DMS53 (cell line): ENCODE results near the gene MED12L.

Source experiments
- DNase-seq: peaks from one replicate; lab custom pipeline; 2025; lab: John Stamatoyannopoulos, UW

MED12L gene

DNA sequence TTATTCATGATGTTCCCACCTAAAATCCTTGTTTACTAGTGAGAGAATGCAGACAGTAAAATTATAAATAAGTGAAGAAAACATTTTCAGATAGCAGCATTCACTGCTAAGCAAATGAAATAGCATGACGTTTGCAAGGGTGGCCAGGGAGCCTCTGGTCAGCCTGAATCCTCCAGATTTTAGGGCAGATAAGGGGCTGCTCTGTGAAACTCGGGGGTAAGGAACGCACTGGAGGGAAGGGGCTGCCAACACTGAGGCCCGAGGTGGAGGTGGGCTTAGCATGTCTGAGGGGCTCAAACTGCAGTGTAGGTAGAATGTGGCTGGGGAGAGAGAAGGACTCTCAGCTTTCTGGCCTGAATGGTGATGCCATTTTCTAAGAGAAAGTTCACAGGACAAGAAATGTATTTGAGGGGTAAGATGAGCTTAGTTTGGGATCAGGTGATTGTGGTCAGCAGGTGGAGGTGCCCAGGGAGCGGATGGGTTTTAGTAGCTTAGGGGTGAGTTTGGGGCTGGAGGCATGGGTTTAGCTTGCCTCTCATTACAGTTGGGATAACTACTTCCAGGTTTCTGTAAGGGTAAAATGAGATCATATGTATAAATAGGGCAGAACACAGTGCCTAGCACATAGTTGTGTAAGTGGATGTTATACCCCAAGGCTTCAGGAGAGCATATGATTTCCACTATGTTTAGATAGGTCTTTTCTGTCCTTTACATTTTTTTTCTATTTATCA lies 97.0 kb downstream of the MED12L start:
- DNase-seq = no peak

DNA sequence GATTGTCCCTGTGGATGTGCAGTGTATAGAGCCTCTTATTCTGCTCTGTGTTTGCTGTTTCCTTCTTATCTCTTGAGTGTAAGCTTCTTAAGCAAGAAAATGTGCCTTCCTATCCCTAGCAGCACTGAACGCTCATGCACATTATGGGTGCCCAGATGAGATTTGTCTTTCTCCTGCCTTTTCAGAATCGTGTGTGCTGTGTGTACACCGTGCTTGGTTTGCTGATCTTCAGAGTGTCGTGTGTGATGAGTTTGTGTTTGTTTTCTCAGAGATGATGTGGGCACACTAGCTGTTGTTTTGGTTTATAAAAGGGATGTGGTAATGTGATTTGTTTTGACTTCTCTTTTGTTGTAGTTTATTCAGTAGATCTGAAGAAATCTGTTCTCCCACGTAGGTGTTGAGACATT lies 97.8 kb downstream of the MED12L start:
- DNase-seq = no peak

DNA sequence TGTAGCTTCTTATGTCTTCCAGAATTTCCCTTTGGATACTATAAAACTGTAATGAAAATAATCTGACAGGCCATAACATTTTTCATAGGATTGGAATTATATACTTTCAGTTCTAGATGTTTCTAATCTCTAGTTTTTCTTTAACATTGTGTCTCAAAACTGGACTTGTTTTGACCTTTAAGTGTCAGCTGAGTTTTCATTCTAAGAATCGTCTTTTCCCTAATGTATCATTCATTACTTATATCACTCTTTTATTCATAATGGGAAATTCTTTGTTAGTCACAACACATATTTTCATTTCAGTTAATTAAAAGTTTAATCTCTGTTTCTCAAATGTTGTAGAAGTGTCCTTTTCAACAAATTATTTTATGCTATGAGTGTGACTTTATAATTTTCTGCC lies 105.6 kb downstream of the MED12L start:
- DNase-seq = no peak

DNA sequence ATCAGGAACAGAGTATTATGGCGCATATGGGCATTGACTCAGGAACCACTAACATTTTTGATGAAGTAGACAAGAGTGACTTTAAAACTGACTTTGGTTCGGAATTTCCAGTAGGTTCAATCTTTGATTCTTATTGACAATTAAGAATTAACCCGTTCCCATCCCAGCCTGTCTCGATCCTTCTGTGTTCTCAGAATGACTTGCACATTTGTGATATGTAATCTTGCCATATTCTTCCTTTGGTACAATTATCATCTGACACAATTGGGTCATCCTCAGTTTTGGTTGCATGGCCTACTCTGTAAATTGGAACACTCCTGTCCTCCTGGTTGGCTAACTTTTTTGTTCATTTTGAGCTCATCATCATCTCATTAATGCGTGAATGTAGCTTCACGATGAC lies 107.1 kb downstream of the MED12L start:
- DNase-seq = no peak

- no peak for DNase-seq
Observed at GRCh38 chr3:151195826-151196225, 110.4 kb downstream of the MED12L start.

GRCh38 chr3:151196434-151196833 lies 111.0 kb downstream of the MED12L start:
- peak; percentile 7 for DNase-seq

- DNase-seq = no peak
Observed at GRCh38 chr3:151197228-151197627, 111.8 kb downstream of the MED12L start.

- DNase-seq = no peak
Observed at GRCh38 chr3:151197981-151198767, 112.7 kb downstream of the MED12L start.

DNA sequence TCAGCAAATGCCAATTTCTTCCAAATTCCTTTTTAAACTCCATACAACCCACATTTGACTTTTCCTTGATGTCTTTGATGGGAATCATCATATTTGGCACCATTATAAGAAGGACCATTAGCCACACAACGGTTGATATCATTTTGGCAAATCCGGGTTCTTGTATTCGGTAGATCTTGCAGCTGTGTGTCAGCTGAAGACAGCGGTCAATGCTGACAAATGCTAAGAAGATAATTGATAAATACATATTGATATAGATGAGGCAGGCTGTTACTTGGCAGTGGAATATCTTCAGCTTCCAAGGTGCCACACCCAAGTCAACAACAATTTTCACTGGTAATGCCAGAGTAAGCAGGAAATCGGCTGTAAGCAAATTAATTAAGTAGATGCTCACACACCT lies 113.4 kb downstream of the MED12L start:
- DNase-seq = no peak

GRCh38 chr3:151199554-151200438 lies 114.3 kb downstream of the MED12L start:
- DNase-seq = no peak

DNA sequence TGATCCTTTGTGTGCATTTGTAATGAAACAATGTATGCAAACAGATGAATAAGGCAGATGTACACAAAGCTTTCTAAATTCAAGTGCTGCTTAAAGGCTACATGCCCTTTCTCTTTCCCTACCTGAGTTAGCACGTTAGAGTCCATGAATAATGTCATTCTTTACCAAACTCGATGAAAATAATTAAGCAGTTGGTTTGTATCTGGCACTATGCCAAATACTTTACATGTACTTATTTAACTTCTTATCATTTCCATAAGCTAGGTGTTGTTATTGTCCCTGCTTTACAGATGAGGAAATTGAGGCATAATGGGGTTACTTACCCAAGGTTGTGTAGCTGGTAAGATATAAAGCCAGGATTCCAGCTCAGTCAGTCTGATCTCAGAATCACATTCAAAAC lies 115.1 kb downstream of the MED12L start:
- peak; percentile 1 for DNase-seq

DNA sequence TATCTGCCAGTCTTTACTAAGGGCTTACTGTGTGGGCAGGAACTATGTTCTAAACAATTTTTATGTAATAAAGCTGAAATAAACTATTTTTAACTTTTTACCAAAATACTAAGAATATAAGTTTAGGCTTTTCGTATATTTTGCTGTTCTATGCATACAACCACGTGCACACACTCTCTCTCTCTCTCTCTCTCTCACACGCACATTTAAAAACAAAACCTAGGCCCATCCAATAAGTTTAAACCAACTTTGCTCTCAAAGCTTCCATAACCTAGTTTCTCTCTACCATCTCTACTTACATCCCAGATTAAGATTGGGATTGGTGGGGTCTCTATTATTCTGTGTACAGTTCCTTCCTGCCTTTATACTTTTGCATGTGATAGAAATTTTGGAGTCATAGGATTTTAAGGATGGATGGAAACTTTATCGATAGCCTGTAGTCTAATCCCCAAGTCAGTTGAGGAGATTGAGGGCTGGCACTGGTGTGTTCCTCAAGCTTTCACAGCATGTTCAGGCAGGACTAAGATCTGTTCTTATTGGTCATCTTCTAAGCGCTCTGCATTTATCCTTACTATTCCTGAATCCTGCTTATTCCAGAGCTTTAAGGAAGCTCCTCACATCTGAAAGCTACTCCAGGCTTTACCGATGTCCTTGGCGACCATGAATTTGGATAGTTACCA lies 115.7 kb downstream of the MED12L start:
- no peak for DNase-seq

DNA sequence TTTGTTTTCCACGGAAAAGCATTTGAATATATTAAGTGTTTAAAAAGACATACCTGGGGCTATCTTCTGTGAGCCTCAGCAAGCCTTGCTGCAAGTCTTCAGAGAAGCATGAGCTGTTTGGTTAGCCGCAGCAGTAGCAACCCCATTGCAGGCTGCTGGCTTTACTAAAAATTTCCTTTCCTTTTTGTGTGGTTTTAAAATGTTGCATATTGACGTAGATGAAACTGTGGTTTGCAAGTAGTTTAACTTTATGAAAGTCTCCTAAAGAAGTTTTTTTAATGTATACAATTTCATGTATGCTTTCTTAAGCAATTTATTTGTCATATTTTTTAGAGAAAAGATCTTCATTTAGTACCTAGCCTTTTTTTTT lies 117.6 kb downstream of the MED12L start, which contains the start of gene GPR171:
Gene GPR171 (minus strand): TSS at position 166 of the 370 bp plus-strand sequence. CDS start 3,830 bp downstream, outside the sequence.
- no peak for DNase-seq

DNA sequence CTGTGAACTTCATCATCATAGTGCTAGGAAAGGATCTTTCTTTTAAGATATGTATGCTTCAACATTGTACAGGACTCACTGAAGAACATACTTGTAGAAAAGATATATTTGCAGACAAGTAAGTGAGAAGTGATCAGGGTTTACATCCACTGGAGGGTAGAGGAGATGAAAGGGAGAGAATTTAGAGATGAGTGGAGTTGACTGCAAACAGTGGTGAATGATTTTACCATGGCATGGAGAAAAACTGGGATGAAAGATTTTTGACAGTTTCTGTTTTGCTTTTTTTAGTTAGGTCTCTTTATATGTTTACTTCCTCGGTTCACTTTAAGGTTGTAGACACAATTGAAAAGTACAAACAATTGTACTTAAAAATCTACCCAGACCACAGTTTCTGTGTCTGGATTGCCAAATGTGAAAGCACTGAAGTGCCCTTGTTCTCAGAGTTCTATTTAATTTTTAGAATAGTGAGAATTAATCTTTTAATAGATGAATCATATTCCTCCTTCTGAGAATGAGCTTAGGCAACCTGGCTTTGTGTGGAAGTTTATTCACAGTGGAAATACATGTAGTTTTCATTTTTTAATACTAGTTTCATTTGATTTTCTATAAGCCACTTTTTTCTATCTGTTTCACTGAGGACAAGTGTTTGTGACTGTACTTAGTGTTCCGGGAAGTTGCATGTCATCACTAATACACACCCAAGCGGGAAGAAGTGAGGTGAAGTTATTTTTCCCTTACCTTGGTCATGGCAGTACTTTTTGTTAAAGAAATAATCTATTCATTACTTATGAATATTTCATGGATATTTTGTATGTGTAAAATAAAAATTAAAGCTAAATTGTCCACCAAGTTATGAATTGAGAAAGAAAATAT lies 119.3 kb downstream of the MED12L start:
- DNase-seq = no peak

DNA sequence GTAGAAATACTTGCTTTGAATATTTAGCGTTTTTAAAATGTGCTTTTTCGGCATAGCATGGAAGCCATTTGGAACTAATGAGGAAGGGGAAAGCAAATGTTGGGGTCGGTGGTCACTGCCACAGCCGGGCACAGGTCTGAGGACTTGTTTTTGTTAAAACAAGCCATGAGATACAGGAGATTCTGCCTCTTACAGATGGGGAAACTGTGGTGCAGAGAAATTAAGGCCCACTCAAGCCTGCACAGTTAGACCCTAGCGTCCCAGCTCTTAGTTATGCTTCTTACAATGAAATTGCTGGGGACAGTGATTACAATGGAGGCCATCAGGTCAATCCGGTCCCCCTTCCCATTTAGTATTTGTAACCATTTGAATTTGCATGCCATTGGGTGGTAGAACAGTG lies 120.0 kb downstream of the MED12L start:
- DNase-seq = no peak

DNA sequence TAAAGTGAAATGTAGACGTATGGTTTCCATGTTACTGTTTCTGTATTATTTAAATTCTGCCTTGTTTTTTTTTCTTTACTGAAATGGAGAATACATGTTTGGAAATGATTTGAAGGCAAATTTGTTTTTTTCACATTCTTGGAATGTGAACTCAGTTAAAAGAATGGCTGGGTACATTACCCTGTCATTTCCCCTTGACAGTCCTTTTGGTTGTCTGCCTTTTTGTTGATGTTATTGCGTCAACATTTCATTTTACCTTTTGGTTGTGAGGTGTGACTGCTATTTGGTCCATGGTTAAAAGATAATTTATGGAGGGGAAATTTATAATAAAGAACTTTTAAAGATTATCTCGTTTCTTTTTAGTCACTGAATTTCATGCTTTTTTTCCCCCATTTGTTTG lies 120.7 kb downstream of the MED12L start:
- no peak for DNase-seq

DNA sequence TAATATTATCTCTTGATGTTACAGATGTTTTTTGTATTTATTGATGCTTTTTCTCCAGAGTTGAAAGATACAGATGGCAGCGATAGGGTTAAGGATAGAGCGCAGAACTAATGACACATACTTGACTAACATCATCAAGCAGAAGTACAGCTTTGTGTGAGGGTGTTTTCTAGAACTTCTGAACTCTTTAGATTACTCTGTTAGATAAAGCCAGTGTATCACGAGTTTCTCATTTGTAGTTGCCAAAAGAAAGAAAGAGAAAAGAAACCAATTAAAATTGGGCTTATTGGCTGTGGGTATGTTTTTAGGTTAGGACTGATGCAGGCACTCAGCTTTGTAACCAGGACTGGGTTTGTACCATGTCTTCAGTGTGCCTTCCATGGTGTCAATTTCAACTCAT lies 124.2 kb downstream of the MED12L start:
- DNase-seq = no peak

- peak; percentile 3 for DNase-seq
Observed at GRCh38 chr3:151210676-151211381, 125.4 kb downstream of the MED12L start.

DNA sequence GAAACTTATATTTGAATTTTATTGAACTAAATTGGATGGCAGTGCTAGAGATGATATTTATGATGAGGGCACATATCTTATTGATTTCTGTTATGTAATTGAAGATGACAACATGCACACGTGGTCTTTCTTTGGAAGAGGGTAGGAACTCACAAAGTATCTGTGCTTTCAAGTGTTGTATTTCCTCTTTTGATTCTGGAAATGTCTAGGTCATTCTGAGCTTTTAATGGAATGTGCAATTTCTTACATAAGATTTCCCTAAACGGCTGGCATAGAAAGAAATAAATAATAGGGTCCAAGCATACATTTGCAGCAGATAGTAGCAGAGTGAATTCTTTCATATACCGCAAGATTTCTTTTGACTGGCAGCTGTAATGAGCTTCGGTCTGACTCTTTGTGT lies 127.7 kb downstream of the MED12L start:
- no peak for DNase-seq

DNA sequence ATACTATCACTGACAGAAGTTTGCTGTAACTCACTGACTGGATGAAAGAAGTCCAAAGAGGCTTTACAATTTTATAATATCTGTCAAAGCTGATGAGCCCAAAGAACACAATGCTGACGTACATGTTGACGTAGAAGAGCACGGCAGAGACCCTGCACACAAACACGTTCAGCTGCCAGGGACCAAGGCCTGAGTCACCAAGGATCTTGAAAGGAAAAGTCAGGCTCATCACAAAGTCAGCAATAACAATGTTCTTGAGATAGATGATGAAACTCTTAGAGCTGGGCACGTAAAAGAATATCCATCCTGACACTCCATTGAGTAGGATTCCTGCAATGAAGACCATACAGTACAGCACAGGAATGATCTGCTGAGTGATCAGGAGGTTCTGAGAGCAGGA lies 128.4 kb downstream of the MED12L start:
- no peak for DNase-seq
